GM12878 (cell line): ENCODE results near the gene C14orf119. TPM values are rescaled to one million over a fixed set of nuclear protein-coding genes. Genes with fewer than 3 reads are reported as not detected.

Experiments used
- ASH2L ChIP-seq: fragments of 300-600, 200-600 bp; sonication (generic); IDR thresholded peaks from 2 replicates; pipeline ENCODE4 v1.6.1; 2017; ENCODE audit warnings: low read depth, mild to moderate bottlenecking, borderline replicate concordance
- BACH1 ChIP-seq: fragments of 450-650 bp; IDR thresholded peaks from 2 replicates; pipeline ENCODE4 v1.6.1; 2017; ENCODE audit warnings: mild to moderate bottlenecking, borderline replicate concordance
- BCL11A ChIP-seq: IDR thresholded peaks from 2 replicates; pipeline ENCODE4 v1.6.1; 2011; ENCODE audit warnings: low read depth, low read length
- CREM ChIP-seq: IDR thresholded peaks from 2 replicates; pipeline ENCODE4 v1.6.1; 2014; ENCODE audit warnings: antibody characterized with exemption, low read depth
- FOXK2 ChIP-seq: fragments of 450-650 bp; IDR thresholded peaks from 2 replicates; pipeline ENCODE4 v1.6.1; 2017; ENCODE audit warnings: mild to moderate bottlenecking, moderate library complexity
- HDAC2 ChIP-seq: fragments of 200-600 bp; sonication (generic); IDR thresholded peaks from 2 replicates; pipeline ENCODE4 v1.6.1; 2017
- JUND ChIP-seq: IDR thresholded peaks from 2 replicates; pipeline ENCODE4 v1.6.1; 2012; ENCODE audit warnings: low read depth, mild to moderate bottlenecking, low read length, improper control_type of control experiment, moderate library complexity
- MEF2A ChIP-seq: IDR thresholded peaks from 2 replicates; pipeline ENCODE4 v1.6.1; 2011; ENCODE audit warnings: low read depth, mild to moderate bottlenecking, low read length, moderate library complexity; ENCODE audit not compliant: insufficient read depth
- MTA3 ChIP-seq: IDR thresholded peaks from 2 replicates; pipeline ENCODE4 v1.6.1; 2012; ENCODE audit warnings: low read length, inconsistent platforms, borderline replicate concordance
- POLR2A ChIP-seq: IDR thresholded peaks from 2 replicates; pipeline ENCODE4 v1.6.1; 2011; ENCODE audit warnings: low read depth, mild to moderate bottlenecking, low read length
- RB1 ChIP-seq: fragments of 450-650 bp; formaldehyde crosslinking; IDR thresholded peaks from 2 replicates; pipeline ENCODE4 v1.6.1; 2017; ENCODE audit warnings: mild to moderate bottlenecking, borderline replicate concordance
- SIX5 ChIP-seq: IDR thresholded peaks from 2 replicates; pipeline ENCODE4 v1.6.1; 2011; ENCODE audit warnings: mild to moderate bottlenecking, low read depth, low read length, moderate library complexity; ENCODE audit not compliant: severe bottlenecking
- SMARCA5 ChIP-seq: fragments of 450-650 bp; IDR thresholded peaks from 2 replicates; pipeline ENCODE4 v1.6.1; 2017; ENCODE audit warnings: mild to moderate bottlenecking
- SREBF2 ChIP-seq: IDR thresholded peaks from 2 replicates; pipeline ENCODE4 v1.6.1; 2012; ENCODE audit warnings: mild to moderate bottlenecking, low read length
- SRF ChIP-seq, 2 experiments: IDR thresholded peaks; 2 replicates each; pipeline ENCODE4 v1.6.1; 2011; ENCODE audit warnings: low read depth in 2 of 2, low read length in 2 of 2, mild to moderate bottlenecking in 1 of 2, moderate library complexity in 1 of 2
- polyA plus RNA-seq, 11 experiments: library from polyadenylated mRNA; depleted of rRNA in 4 of 11; unstranded in 6 of 11; stranded (reverse) in 5 of 11; fragments of >200 nt; fragmentation: Nextera tagmentation in 4 of 11; fragmentation: Illumina TruSeq in 1 of 11; extraction: Ambion mirVana in 4 of 11; extraction: Trizol in 1 of 11; gene quantifications; 1 replicate in 1 of 11; 2 replicates in 10 of 11; pipeline versions ENCODE4 v1.2.1 to v1.2.3, GENCODE V29; 2011 to 2016; ENCODE audit warnings: inconsistent platforms in 2 of 11, missing spikeins in 2 of 11, low read depth in 1 of 11
- total RNA-seq, 4 experiments: library from RNA; depleted of rRNA in 3 of 4; stranded (reverse); fragments of >200 nt in 3 of 4; fragmentation: Illumina TruSeq in 1 of 4; extraction: Trizol in 1 of 4; gene quantifications; 2 replicates each; pipeline versions ENCODE4 v1.2.1 to v1.2.3, GENCODE V29; 2013 to 2021
- TF ChIP-seq, protein P1 (sequence below): IDR thresholded peaks from 2 replicates; pipeline ENCODE4 v1.6.1; 2011; ENCODE audit warnings: borderline replicate concordance, low read depth, mild to moderate bottlenecking, moderate library complexity, low read length; ENCODE audit not compliant: insufficient read depth, poor library complexity, severe bottlenecking
- TF ChIP-seq, protein P2 (sequence below): fragments of 450-650 bp; formaldehyde crosslinking; IDR thresholded peaks from 2 replicates; pipeline ENCODE4 v1.4.0; 2020; ENCODE audit warnings: mild to moderate bottlenecking, moderate library complexity
- TF ChIP-seq, protein P3 (sequence below): fragments of 150-350 bp; IDR thresholded peaks from 2 replicates; pipeline ENCODE4 v1.6.1; 2014; ENCODE audit warnings: mild to moderate bottlenecking, low read depth, low read length
- TF ChIP-seq, protein P4 (sequence below): fragments of 450-650 bp; formaldehyde crosslinking; IDR thresholded peaks from 2 replicates; pipeline ENCODE4 v1.5.0; 2022; ENCODE audit warnings: mild to moderate bottlenecking, missing genetic modification characterization

The C14orf119 gene
- total and polyA plus RNA-seq, 10 of the 15 experiments (the other 5 are each of a cell fraction or from before 2014, with no cell fraction given), result 32.3 to 228 (median 57.6) TPM

DNA sequence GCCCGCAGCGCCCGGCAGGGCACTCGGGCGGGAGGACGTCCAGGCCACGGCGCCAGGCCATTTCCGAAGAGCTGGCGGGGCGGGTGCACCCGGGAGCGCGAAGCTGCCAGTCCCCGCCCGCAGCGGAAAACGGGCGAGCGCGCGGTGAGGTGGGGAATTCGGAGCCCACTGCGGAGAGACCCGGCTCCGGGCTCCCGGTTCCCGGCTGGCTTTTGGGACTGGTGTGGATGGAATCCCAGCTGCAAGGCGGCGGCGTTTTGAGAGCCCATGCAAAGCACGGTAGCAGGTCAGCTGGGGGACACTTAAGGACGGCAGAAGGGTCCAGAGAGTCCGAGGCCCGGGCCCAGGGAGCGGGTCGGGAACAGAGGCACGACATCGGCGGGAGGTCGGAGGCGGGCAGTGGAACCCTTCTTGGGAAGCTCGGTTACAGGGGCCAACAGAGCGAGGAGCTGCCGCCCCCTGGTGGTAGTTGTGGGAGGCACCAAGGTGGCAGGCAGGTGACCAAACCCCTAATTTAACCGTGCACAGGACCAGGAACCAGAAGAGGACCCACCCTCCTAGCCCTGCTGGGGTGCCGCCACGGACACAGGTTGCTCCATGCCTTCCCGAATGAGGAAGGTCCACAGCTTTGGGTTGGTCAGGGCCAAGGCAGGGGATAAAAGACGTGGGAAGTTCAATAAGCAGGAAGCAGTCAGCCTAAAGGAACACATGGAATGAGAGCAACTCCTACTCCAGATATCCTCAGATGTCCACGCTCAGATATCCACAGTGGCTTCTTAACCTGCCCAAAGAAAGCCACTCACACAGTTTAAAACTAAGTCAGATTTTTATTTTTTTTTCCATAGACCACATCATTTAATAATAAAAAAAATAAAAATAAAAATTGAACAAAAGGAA, 37.3 kb upstream of the C14orf119 start (continued):
- TF ChIP-seq BACH1 (peak; percentile 20; the same call in 1 of the 2 replicates), JUND (no peak), FOXK2 (0 out of 2 replicates have a peak, but pooled peaks have one; percentile 32), CREM (0 out of 2 replicates have a peak, but pooled peaks have one; percentile 11), SRF (IDR thresholded peaks at IDR 0.05; ENCODE audit: low read depth in 2 of 2, low read length in 2 of 2) (0 out of 4 replicates have a peak, but pooled peaks of 1 of the 2 experiments have one; percentile 35), SMARCA5 (peak; percentile 23; the same call in 1 of the 2 replicates), HDAC2 (no peak), RB1 (no peak), ASH2L (no peak), SREBF2 (no peak), MTA3 (peak; percentile 64; the same call in 1 of the 2 replicates), MEF2A (no peak), BCL11A (0 out of 2 replicates have a peak, but pooled peaks have one; percentile 4), SIX5 (no peak), POLR2A (peak; percentile 74)
- TF ChIP-seq, protein P1, sequence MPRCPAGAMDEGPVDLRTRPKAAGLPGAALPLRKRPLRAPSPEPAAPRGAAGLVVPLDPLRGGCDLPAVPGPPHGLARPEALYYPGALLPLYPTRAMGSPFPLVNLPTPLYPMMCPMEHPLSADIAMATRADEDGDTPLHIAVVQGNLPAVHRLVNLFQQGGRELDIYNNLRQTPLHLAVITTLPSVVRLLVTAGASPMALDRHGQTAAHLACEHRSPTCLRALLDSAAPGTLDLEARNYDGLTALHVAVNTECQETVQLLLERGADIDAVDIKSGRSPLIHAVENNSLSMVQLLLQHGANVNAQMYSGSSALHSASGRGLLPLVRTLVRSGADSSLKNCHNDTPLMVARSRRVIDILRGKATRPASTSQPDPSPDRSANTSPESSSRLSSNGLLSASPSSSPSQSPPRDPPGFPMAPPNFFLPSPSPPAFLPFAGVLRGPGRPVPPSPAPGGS, result peak; percentile 80
- TF ChIP-seq, protein P2, sequence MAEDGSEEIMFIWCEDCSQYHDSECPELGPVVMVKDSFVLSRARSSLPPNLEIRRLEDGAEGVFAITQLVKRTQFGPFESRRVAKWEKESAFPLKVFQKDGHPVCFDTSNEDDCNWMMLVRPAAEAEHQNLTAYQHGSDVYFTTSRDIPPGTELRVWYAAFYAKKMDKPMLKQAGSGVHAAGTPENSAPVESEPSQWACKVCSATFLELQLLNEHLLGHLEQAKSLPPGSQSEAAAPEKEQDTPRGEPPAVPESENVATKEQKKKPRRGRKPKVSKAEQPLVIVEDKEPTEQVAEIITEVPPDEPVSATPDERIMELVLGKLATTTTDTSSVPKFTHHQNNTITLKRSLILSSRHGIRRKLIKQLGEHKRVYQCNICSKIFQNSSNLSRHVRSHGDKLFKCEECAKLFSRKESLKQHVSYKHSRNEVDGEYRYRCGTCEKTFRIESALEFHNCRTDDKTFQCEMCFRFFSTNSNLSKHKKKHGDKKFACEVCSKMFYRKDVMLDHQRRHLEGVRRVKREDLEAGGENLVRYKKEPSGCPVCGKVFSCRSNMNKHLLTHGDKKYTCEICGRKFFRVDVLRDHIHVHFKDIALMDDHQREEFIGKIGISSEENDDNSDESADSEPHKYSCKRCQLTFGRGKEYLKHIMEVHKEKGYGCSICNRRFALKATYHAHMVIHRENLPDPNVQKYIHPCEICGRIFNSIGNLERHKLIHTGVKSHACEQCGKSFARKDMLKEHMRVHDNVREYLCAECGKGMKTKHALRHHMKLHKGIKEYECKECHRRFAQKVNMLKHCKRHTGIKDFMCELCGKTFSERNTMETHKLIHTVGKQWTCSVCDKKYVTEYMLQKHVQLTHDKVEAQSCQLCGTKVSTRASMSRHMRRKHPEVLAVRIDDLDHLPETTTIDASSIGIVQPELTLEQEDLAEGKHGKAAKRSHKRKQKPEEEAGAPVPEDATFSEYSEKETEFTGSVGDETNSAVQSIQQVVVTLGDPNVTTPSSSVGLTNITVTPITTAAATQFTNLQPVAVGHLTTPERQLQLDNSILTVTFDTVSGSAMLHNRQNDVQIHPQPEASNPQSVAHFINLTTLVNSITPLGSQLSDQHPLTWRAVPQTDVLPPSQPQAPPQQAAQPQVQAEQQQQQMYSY (CRISPR knock-in tag), result no peak
- TF ChIP-seq, protein P3, sequence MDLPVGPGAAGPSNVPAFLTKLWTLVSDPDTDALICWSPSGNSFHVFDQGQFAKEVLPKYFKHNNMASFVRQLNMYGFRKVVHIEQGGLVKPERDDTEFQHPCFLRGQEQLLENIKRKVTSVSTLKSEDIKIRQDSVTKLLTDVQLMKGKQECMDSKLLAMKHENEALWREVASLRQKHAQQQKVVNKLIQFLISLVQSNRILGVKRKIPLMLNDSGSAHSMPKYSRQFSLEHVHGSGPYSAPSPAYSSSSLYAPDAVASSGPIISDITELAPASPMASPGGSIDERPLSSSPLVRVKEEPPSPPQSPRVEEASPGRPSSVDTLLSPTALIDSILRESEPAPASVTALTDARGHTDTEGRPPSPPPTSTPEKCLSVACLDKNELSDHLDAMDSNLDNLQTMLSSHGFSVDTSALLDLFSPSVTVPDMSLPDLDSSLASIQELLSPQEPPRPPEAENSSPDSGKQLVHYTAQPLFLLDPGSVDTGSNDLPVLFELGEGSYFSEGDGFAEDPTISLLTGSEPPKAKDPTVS, result no peak
- TF ChIP-seq, protein P4, sequence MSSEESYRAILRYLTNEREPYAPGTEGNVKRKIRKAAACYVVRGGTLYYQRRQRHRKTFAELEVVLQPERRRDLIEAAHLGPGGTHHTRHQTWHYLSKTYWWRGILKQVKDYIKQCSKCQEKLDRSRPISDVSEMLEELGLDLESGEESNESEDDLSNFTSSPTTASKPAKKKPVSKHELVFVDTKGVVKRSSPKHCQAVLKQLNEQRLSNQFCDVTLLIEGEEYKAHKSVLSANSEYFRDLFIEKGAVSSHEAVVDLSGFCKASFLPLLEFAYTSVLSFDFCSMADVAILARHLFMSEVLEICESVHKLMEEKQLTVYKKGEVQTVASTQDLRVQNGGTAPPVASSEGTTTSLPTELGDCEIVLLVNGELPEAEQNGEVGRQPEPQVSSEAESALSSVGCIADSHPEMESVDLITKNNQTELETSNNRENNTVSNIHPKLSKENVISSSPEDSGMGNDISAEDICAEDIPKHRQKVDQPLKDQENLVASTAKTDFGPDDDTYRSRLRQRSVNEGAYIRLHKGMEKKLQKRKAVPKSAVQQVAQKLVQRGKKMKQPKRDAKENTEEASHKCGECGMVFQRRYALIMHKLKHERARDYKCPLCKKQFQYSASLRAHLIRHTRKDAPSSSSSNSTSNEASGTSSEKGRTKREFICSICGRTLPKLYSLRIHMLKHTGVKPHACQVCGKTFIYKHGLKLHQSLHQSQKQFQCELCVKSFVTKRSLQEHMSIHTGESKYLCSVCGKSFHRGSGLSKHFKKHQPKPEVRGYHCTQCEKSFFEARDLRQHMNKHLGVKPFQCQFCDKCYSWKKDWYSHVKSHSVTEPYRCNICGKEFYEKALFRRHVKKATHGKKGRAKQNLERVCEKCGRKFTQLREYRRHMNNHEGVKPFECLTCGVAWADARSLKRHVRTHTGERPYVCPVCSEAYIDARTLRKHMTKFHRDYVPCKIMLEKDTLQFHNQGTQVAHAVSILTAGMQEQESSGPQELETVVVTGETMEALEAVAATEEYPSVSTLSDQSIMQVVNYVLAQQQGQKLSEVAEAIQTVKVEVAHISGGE (CRISPR knock-in tag), result no peak
